Measurements from ENCODE around the gene SKAP2.

Gene SKAP2

GRCh38 chr7:26759108-26759507 is 105.3 kb downstream of the SKAP2 start:
- DNase-seq (ENCODE audit: low read depth) = no peak

DNA sequence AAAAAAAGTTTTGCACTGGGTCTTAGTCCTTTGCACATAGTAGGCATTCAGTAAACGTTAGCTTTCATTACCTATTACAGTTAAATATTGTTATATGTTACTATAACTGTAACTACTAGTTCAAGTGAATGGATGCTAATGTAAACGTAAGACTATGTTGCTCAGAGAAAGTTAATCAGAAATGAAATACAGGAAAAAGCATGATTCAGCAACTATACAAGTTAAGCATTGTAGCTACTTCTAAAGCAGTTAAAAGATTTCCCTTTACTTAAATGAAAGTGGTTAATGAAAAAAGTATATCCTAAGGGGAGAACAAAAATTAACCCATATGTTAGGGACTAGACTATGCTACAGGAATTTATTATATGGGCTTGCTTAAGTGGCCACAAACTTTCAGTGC is 121.2 kb downstream of the SKAP2 start:
- DNase-seq (ENCODE audit: low read depth) = no peak

DNA sequence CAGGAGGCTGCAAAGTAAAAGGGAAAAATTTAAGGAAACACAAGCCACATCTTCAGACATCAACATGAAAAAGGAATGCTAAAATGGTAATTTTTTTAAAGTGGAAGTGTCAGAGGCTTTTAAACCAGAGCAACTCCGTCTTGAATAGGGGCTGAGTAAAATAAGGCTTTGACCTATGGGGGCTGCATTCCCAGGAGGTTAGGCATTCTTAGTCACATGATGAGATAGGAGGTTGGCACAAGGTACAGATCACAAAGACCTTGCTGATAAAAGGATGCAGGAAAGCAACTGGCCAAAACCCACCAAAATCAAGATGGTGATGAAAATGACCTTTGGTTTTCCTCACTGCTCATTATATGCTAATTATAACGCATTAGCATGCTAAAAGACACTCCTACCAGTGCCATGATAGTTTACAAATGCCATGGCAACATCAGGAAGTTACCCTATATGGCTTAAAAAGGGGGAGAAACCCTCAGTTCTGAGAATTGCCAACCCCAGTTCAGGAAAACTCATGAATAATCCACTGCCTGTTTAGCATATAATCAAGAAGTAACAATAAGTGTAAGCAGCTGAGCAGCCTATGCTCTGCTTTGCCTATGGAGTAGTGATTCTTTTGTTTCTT is 128.3 kb downstream of the SKAP2 start:
- no peak for DNase-seq (ENCODE audit: low read depth)

GRCh38 chr7:26729150-26729775 is 135.1 kb downstream of the SKAP2 start:
- DNase-seq (ENCODE audit: low read depth) = no peak

- DNase-seq (ENCODE audit: low read depth) = no peak
These were observed 138.3 kb downstream of the SKAP2 start for GRCh38 chr7:26726051-26726450.

- no peak for DNase-seq (ENCODE audit: low read depth)
These were observed 139.6 kb downstream of the SKAP2 start for GRCh38 chr7:26724795-26725194.

GRCh38 chr7:26723129-26723528 is 141.3 kb downstream of the SKAP2 start:
- DNase-seq (ENCODE audit: low read depth) = no peak

- no peak for DNase-seq (ENCODE audit: low read depth)
These were observed 142.9 kb downstream of the SKAP2 start for GRCh38 chr7:26721450-26721849.

GRCh38 chr7:26718063-26718462 is 146.3 kb downstream of the SKAP2 start:
- DNase-seq (ENCODE audit: low read depth) = no peak

GRCh38 chr7:26714438-26714837 is 150.0 kb downstream of the SKAP2 start:
- DNase-seq (ENCODE audit: low read depth) = no peak

GRCh38 chr7:26714006-26714405 is 150.4 kb downstream of the SKAP2 start:
- DNase-seq (ENCODE audit: low read depth) = no peak

DNA sequence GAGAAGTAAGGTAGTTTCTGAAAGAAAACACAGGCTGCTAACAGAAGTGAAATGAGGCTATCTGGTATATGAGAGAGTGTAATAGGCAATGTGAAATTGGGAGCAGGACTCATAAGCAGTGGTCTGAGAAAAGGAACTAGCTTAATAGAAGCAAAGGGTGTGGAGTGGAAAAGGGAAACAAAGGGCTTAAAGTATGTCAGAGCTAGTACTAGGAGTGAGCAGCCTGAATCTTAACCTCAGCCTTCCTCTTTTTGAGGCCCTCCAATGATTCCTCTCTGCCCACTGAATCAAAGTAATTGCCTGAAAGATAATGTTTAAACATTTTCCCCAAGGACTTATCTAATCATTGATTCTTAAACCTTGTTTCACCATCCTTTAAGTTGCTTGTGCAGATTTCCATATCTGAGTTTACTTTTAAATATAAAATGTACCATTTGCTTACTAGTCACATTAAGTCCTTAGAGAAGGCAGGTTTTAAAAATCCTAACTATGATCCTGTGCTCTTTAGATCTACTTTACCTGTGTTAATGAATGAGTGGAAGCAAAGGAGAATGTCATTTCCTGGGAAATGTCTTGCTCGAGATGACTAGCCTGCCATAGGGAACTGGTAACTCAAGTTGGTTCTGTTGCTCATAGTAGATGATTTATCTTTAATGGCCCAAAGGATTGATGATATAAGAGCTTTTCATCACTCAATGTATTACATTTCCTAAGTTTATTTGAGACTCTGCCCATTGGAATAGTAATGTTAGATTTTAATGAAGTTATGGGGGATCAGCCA is 155.0 kb downstream of the SKAP2 start:
- no peak for DNase-seq (ENCODE audit: low read depth)

DNA sequence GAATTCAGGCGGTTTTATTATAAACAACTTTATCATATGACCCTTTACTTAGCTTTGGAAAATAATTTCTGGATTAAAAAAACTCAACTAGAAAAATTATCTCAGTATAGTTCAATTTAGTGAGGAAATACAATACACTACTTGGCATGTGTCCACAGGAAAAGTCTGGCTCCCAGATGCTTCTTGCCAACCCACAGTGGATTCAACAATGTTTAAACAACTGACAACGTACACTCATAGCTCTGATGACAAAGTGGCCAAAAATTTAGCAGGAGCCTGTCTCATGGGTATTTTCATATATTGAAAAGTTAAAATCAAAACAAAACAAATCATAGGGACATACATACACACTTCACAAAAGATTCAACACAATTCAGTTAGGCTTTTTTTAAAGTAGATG is 158.8 kb downstream of the SKAP2 start:
- no peak for DNase-seq (ENCODE audit: low read depth)

DNA sequence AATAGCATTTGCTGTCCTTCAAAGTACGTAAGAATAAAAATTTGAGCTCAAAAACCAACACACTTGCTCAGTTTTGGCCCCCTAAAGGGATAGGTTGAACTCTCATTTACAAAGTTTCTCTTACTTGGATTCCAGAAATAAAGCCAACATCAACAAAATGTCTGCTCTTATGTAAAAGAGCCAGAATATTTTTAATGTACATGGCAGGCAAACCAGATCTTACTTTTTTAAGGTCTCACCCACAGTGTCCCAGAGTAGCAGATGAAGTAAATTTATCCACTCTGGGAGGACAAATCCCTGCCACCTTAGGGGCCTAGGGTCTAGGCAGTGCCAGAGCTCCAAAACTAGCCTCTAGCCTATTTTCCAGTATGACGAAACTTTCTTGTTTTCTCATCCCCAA is 159.6 kb downstream of the SKAP2 start:
- no peak for DNase-seq (ENCODE audit: low read depth)

DNA sequence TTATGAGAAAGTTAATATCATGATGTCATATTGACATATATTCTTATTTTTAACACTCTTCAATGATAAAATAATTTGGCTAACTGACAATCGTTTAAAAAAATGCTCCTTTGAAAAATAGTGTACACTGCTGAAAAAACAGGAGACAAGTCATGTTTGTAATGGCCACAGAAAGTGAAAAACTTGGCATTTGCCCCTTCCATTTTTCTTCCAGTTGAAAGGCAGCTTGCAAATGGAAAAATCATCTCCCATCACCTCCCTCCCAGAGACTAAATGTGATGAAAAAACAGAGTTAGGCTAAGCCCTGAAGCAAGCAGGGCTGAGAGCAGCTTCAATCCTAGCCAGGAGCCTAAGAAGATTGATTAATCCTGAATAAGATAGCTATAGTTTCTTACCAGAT is 160.4 kb downstream of the SKAP2 start:
- no peak for DNase-seq (ENCODE audit: low read depth)

- DNase-seq (ENCODE audit: low read depth) = no peak
These were observed 163.5 kb downstream of the SKAP2 start for GRCh38 chr7:26700893-26701292.

- no peak for DNase-seq (ENCODE audit: low read depth)
These were observed 164.0 kb downstream of the SKAP2 start for GRCh38 chr7:26700386-26700785.

DNA sequence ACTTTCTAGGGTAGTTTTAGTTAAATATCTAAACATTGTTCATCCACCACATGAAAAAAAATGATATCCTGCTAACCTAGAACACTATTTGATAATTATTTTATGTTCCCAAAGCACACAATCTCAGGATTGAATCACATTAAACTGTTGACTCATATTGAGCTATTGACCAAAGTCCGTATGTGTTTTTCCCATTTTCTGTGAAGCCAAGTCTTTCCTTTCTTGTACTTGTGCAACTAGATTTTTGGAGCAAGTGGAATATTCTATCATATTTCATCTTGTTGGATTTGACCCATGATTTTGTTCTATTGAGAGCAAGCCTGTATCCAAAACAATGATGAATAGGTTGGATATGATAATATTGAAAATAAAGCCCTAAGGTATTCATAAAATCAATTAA is 164.6 kb downstream of the SKAP2 start:
- no peak for DNase-seq (ENCODE audit: low read depth)

- DNase-seq (ENCODE audit: low read depth) = no peak
These were observed 165.6 kb downstream of the SKAP2 start for GRCh38 chr7:26698806-26699205.

- no peak for DNase-seq (ENCODE audit: low read depth)
These were observed 166.2 kb downstream of the SKAP2 start for GRCh38 chr7:26698194-26698593.

GRCh38 chr7:26696978-26697377 is 167.4 kb downstream of the SKAP2 start:
- DNase-seq (ENCODE audit: low read depth) = no peak

GRCh38 chr7:26696161-26696560 is 168.2 kb downstream of the SKAP2 start:
- no peak for DNase-seq (ENCODE audit: low read depth)

DNA sequence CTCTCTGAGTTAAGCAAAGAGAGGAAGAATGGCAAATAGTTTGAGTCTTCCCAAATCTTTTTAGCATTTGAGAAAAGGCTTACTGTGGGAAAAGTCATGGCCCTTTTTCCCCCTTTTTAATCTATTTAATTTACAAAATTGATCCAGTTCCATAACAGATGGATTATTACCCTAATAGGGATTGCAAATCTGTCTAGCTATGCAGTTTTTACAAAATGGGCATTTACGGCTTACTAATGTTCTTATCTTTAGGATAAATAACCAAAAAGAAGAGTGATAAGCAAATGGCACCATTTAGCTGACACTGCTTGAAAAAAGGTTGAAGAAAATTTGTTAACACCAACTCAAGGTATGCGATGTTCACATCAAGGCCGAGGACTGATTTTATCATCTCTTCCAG is 169.7 kb downstream of the SKAP2 start:
- no peak for DNase-seq (ENCODE audit: low read depth)

Measured in activated T-cell treated with anti-CD3 and anti-CD28 coated beads for 1 hour (primary cell).